Loucy (cell line): ENCODE measurements around the gene BANF2.

Experiments used
- CTCF ChIP-seq: fragments of 200-600 bp; sonication (generic); conservative IDR thresholded peaks from 2 replicates; pipeline ENCODE4 v1.5.1; 2014; ENCODE audit warnings: mild to moderate bottlenecking, antibody characterized with exemption, low read length
- EZH2phosphoT487 ChIP-seq: fragments of 200-600 bp; IDR thresholded peaks from 2 replicates; pipeline ENCODE4 v1.6.1; 2018; ENCODE audit warnings: antibody characterized with exemption, mild to moderate bottlenecking, moderate library complexity, borderline replicate concordance

GRCh38 chr20:17674722-17675518 lies 24.8 kb upstream of the BANF2 start:
- TF ChIP-seq CTCF = no peak
- no peak for TF ChIP-seq EZH2phosphoT487
